ENCODE measurements around the gene GPR17.

DNA sequence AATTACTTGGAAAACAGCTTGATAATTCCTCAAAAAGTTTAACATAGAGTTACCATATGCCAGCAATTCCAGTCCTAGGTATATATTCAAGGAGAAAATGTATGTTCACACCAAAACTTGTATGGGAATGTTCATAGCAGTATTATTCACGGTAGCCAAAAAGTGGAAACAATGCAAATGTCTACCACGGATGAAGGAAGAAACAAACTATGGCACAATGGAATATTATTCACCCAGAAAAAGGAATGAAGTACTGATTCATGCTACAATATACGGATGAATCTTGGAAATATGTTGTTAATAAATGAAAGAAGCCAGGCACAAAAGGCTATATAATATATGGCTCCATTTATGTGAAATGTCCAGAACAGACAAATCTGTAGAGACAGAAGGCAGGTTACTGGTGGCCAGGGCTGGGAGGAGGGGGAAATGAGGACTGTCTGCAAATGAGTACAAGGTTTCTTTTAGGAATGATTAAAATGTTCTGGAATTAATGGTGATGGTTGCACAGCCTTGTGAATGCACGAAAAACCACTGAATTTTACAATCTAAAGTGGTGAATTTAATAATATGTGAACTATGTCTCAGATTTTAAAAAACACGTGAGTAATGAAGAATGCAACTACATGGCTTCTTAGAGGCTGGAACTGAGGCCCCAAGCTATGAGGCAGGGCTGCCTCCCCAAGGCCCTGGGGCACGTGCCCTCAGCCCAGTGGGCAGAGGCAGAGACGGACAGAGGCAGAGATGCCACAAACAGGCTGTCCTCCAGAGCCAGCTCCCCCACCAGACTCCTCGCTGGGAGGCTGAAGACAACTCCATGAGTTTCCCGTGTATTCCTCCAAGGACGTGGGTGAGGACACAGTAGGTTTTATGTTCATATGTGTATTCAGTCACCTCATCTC lies 24.4 kb downstream of the GPR17 start:
- TF ChIP-seq, protein P1, sequence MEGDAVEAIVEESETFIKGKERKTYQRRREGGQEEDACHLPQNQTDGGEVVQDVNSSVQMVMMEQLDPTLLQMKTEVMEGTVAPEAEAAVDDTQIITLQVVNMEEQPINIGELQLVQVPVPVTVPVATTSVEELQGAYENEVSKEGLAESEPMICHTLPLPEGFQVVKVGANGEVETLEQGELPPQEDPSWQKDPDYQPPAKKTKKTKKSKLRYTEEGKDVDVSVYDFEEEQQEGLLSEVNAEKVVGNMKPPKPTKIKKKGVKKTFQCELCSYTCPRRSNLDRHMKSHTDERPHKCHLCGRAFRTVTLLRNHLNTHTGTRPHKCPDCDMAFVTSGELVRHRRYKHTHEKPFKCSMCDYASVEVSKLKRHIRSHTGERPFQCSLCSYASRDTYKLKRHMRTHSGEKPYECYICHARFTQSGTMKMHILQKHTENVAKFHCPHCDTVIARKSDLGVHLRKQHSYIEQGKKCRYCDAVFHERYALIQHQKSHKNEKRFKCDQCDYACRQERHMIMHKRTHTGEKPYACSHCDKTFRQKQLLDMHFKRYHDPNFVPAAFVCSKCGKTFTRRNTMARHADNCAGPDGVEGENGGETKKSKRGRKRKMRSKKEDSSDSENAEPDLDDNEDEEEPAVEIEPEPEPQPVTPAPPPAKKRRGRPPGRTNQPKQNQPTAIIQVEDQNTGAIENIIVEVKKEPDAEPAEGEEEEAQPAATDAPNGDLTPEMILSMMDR (IDR thresholded peaks at IDR 0.05): no peak
- TF ChIP-seq POLR2A (IDR thresholded peaks at IDR 0.05): no peak

All from adrenal gland (tissue), 5 donors.